ENCODE measurements around the gene WFIKKN2.

- TF ChIP-seq, protein P1, sequence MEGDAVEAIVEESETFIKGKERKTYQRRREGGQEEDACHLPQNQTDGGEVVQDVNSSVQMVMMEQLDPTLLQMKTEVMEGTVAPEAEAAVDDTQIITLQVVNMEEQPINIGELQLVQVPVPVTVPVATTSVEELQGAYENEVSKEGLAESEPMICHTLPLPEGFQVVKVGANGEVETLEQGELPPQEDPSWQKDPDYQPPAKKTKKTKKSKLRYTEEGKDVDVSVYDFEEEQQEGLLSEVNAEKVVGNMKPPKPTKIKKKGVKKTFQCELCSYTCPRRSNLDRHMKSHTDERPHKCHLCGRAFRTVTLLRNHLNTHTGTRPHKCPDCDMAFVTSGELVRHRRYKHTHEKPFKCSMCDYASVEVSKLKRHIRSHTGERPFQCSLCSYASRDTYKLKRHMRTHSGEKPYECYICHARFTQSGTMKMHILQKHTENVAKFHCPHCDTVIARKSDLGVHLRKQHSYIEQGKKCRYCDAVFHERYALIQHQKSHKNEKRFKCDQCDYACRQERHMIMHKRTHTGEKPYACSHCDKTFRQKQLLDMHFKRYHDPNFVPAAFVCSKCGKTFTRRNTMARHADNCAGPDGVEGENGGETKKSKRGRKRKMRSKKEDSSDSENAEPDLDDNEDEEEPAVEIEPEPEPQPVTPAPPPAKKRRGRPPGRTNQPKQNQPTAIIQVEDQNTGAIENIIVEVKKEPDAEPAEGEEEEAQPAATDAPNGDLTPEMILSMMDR (IDR thresholded peaks at IDR 0.05): no peak
- TF ChIP-seq POLR2A (IDR thresholded peaks at IDR 0.05): no peak
These were observed at the start of gene WFIKKN2 for GRCh38 chr17:50835301-50836234.
